ENCODE measurements around the gene C3orf33. TPM values are rescaled to one million over a fixed set of nuclear protein-coding genes. Genes with fewer than 3 reads are reported as not detected.

C3orf33 gene
- total RNA-seq, 1 donor from 2014 or later = 0.73 TPM

DNA sequence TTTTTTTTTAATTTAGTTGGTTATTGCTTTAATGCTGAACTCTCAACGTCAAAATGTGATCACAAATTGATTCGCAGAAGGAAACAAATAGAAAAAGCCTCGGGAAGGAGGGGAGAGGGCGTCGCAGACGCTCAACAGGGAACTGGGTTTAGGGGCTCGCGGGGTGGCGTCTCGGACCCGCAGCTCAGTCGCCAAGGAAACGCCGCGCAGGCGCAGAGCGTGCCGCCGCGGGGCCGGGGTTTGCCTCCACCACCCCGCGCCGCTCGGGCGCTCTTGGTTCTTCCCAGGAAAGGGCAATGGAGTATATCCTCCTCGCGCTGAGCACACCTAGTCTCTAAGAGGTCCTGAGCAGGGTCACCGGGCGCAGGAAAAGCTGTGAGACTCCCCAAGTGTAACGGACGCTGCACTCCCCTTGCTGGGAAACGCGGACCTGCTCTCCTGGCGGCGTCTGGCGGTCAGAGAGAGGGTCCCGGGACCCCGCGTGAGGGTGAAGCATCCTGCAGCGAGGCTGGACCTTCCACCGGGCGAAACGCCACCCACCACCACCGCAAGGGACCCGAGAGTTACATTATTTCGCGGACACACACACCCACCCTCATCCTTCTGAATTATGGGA is 62.0 kb downstream of the C3orf33 start:
- intact Hi-C loops (cut with micrococcal nuclease) = no loop called here

- intact Hi-C loops (cut with micrococcal nuclease) = no loop called here
These were observed 62.5 kb downstream of the C3orf33 start for GRCh38 chr3:155743606-155744005.

DNA sequence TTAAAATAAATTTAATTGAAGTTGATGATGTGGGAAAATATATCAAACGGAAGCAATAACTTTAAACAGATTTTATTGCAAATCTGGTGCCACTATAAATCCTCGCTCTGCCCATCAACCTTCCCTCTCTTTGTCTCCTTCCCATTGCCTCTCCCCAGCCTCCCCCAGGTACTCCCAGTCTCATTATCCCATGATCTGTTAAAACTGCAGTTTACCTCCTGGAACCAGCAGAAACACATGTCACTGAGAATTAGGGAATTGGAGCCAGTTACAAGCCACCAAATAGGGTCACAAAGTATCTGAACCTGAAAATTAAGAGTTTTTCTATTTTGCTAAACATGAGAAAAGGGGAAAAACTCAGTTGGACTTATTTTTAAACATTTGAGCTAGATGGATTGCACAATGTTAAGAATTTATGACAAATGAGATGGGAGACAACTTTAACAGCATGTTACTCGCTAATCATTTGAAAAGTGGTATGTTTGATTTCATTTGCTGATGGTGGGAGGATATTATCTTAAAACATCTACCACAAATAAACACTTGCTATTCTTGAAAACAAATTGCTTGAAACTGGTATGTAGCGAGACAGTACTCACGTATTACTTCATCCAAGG is 63.6 kb downstream of the C3orf33 start:
- intact Hi-C loops (cut with micrococcal nuclease) = no loop called here

DNA sequence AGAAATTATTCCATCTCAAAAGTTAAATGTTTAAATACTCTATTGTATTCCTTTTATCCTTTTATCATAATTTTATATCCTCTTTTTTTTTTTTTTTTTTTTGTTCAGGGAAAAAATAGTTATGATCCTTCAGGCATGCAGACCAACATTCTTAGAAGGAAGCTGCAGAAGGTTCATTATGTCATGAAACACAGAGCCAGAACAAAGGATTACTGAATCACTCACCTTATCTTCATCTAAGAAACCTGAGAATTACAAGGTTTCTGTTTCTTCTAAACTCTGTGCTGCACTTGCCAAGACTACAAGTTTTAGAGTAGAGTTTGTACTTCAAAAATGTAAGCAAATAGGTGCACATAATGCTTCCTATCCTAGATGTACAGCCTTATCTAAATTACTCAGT is 64.5 kb downstream of the C3orf33 start:
- intact Hi-C loops (cut with micrococcal nuclease) = no loop called here

GRCh38 chr3:155741101-155741500 is 65.0 kb downstream of the C3orf33 start:
- intact Hi-C loops (cut with micrococcal nuclease) = no loop called here

DNA sequence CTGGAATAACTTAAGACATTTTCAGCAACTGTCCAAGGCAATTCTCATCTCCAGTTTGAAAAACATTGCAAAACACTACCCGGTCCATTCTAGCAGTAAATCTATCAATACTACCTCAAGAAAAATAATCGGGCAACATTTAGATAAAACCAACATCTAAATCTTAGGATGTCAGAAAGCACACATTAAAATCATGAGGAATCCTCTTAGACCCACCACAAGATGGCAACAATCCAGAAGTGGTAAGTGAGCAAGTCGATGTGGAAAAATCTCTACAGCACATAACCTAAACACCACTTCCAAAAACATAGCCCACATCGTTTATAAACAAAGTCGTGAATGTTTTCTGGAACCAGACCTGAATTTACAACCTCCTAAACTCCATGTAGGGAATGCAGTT is 66.9 kb downstream of the C3orf33 start:
- intact Hi-C loops (cut with micrococcal nuclease) = no loop called here

DNA sequence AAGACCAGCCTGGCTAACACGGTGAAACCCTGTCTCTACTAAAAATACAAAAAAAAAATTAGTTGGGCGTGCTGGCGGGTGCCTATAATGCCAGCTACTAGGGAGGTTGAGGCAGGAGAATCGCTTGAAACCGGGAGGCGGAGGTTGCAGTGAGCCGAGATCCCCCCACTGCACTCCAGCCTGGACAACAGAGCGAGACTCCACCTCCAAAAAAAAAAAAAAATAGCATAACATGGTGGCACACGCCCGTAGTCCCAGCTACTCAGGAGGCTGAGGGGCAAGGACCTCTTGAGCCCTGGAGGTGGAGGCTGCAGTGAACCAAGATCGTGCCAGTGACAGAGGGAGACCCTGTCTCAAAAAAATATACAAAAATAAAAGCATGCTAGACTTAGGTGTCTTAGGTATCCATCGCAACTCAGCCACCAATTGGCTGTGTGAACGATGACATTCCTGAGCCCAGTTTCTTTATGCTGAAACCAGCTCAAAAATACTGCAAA is 67.5 kb downstream of the C3orf33 start:
- intact Hi-C loops (cut with micrococcal nuclease) = no loop called here

GRCh38 chr3:155737844-155738460 is 68.1 kb downstream of the C3orf33 start:
- intact Hi-C loops (cut with micrococcal nuclease) = no loop called here

DNA sequence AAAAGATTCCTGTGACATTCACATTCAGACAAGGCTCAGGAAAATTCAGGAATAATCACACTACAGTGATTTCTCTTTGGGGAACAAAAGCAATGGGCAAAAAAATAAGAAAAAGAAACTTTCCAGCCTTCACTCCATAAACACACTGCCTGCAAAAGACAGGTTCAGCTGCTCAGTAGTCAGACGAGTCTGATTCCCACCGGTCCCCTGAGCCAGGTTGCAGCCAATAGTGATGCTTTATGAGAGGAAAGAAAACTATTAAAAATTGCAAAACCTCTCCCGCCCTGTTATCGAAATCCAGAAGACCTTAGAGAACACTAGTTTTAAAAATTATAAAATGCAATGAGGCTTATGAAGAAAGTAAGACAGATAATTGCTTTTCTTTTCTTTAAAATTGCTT is 69.7 kb downstream of the C3orf33 start:
- intact Hi-C loops (cut with micrococcal nuclease) = no loop called here

GRCh38 chr3:155730843-155731242 is 75.2 kb downstream of the C3orf33 start:
- intact Hi-C loops (cut with micrococcal nuclease) = no loop called here

- intact Hi-C loops (cut with micrococcal nuclease) = no loop called here
These were observed 78.2 kb downstream of the C3orf33 start for GRCh38 chr3:155727836-155728235.

GRCh38 chr3:155714295-155714718 is 91.8 kb downstream of the C3orf33 start:
- intact Hi-C loops (cut with micrococcal nuclease) = no loop called here

Other genes starting within 250 kb of the C3orf33 start
- 0.59 and 0.80 TPM in 2 replicates for gene PLCH1, start 61.2 kb downstream of the C3orf33 start, total RNA-seq
- gene SLC33A1, start 48.1 kb upstream of the C3orf33 start, total RNA-seq = 35.9 and 37.5 TPM in 2 replicates
- gene GMPS, start 64.4 kb upstream of the C3orf33 start, total RNA-seq = 103 and 109 TPM in 2 replicates